Muscle layer of duodenum (tissue), 2 donors: ENCODE results near the gene PTBP1.
A peak's percentile ranks its signal among the peaks of the same experiment; 100 is the strongest.
"Not testable (repeated sequence)": the region's sequence is repeated elsewhere in the genome, so short reads cannot be mapped to it uniquely, and the experiment has no call there.

Experiments used
- H3K27ac ChIP-seq: one replicate; pipeline ENCODE4 v1.7.0; 2013; ENCODE audit warnings: mild to moderate bottlenecking, low read length
- H3K27me3 ChIP-seq: one replicate; pipeline ENCODE4 v1.7.0; 2013; ENCODE audit warnings: low read depth, mild to moderate bottlenecking, control low read depth, low read length
- H3K36me3 ChIP-seq, 2 donors: one replicate each; pipeline ENCODE4 v1.7.0; 2013; ENCODE audit warnings: low read length in 2 of 2, control low read depth in 1 of 2, mild to moderate bottlenecking in 1 of 2; ENCODE audit not compliant: insufficient read depth in 2 of 2, control insufficient read depth in 1 of 2
- H3K4me1 ChIP-seq, 2 donors: one replicate each; pipeline ENCODE4 v1.7.0; 2013; ENCODE audit warnings: low read length in 2 of 2, mild to moderate bottlenecking in 2 of 2, control low read depth in 1 of 2, moderate library complexity in 1 of 2; ENCODE audit not compliant: insufficient read depth in 2 of 2, control insufficient read depth in 1 of 2
- H3K4me3 ChIP-seq, 2 donors: one replicate each; pipeline ENCODE4 v1.7.0; 2013; ENCODE audit warnings: low read length in 2 of 2, low read depth in 1 of 2, mild to moderate bottlenecking in 1 of 2
- H3K9me3 ChIP-seq, 2 donors: one replicate each; pipeline ENCODE4 v1.7.0; 2013; ENCODE audit warnings: low read length in 2 of 2, control low read depth in 1 of 2, mild to moderate bottlenecking in 1 of 2; ENCODE audit not compliant: control insufficient read depth in 1 of 2
- donor health status: healthy.

The PTBP1 gene

DNA sequence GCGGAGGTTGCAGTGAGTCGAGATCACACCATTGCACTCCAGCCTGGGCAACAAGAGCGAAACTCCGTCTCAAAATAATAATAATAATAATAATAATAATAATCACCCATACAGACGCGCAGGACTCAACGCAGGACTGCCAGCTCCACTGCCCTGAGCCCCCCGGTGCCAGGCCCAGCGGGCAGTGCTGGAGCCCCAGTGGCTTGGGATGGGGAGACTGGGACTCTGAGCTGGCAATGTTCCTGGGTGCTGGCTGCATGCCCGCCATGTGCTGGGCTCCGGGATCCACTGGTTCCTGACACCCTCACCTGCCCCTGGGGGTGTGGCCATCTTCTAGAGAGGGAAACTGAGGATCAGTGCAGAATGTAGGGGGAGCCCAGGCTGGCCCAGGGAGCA is 30.1 kb downstream of the PTBP1 start:
- no peaks in the 10 kb centered on the region for H3K36me3 ChIP-seq
- H3K9me3 ChIP-seq: no peaks in the 10 kb centered on the region
- peaks cover 5% of the 10 kb centered on the region for H3K27me3 ChIP-seq
- no peak overlapping the region for H3K27ac ChIP-seq
- H3K4me1 ChIP-seq: peaks cover 0 to 3% of the 10 kb centered on the region in 2 donors
- H3K4me3 ChIP-seq: no peak overlapping the region

DNA sequence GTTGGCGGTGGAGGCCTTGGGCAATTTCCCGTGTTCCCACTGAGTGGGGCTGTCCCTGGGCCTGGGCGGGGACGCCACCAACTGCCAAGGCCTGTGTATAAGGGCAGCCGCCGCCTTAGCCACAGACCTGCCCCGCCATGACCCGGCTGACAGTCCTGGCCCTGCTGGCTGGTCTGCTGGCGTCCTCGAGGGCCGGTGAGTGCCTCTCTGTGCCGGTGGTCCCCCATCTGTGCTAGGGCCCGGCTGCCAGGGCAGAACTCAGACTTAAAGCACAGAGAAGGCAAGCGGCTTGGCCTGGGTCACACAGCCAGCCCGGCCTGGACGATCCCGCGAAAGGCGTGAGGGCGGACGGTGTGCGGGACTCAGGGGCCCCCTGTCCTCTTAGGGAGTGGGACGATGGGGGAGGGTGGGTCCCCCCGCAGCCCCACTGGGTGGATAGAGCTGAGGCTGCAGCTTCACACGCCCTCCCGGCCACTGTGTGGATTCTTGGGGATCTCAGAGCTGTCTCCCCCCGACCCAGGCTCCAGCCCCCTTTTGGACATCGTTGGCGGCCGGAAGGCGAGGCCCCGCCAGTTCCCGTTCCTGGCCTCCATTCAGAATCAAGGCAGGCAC is 30.6 kb downstream of the PTBP1 start, which contains the start of gene AZU1:
TSS of gene AZU1 (plus strand) at position 128 of the 612 bp plus-strand sequence. CDS start at position 138, 10 bp downstream.
- no peaks in the 10 kb centered on the region for H3K9me3 ChIP-seq
- no peak within 1 kb of the TSS for H3K4me3 ChIP-seq
- no peaks in the 10 kb centered on the region for H3K36me3 ChIP-seq
- peaks cover 5% of the 10 kb centered on the region for H3K27me3 ChIP-seq
- no peaks in the 10 kb centered on the region for H3K4me1 ChIP-seq
- H3K27ac ChIP-seq: no peak within 1 kb of the TSS

DNA sequence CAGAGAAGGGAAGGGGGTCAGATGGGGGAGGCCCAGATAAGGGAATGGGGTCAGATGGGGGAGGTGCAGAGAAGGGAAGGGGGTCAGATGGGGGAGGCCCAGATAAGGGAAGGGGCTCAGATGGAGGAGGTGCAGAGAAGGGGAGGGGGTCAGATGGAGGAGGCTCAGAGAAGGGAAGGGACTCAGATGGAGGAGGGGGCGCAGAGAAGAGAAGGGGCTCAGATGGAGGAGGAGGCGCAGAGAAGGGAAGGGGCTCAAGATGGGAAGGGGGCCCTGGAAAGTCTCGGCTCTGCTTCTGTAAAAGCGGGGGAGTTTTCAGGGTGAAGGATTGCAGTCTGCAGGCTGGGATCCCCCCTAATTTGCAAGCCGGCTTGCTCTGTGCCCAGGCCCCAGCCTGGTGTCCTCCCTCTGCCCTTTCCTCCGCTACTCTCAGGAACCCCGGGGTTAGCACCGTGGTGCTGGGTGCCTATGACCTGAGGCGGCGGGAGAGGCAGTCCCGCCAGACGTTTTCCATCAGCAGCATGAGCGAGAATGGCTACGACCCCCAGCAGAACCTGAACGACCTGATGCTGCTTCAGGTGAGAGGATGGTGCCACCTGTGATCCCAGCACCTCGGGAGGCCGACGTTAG is 32.0 kb downstream of the PTBP1 start:
- H3K4me3 ChIP-seq: no peak overlapping the region
- H3K36me3 ChIP-seq: no peaks in the 10 kb centered on the region
- H3K9me3 ChIP-seq: no peaks in the 10 kb centered on the region
- no peaks in the 10 kb centered on the region for H3K27me3 ChIP-seq
- no peaks in the 10 kb centered on the region for H3K4me1 ChIP-seq
- H3K27ac ChIP-seq: no peak overlapping the region

GRCh38 chr19:831407-832369 is 34.4 kb downstream of the PTBP1 start:
- Histone ChIP-seq H3K36me3 (no peaks in the 10 kb centered on the region), H3K9me3 (no peaks in the 10 kb centered on the region), H3K27me3 (peaks cover 7% of the 10 kb centered on the region), H3K4me3 (no peak overlapping the region), H3K27ac (no peak overlapping the region), H3K4me1 (no peaks in the 10 kb centered on the region)

DNA sequence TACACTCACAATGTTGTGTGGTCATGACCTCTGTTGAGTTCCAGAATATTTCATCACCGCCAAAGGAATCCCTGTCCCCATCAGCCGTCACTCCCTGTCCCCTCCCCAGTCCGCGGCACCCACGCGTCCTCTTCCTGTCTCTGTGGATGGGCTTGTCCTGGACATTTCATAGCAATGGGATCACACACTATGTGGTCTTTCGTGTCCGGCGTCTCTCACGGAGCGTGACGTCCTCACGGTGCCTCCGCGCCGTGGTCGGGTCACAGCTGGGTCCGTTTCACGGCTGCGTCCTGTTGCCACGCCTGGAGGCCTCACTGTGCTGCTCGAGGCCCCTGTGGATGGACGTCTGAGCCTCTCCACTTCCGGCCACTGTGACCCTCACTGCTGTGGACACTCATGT is 37.0 kb downstream of the PTBP1 start:
- Histone ChIP-seq H3K27ac (no peak overlapping the region), H3K36me3 (no peaks in the 10 kb centered on the region), H3K4me3 (no peak overlapping the region), H3K27me3 (peaks cover 7% of the 10 kb centered on the region), H3K9me3 (no peaks in the 10 kb centered on the region), H3K4me1 (no peaks in the 10 kb centered on the region)

DNA sequence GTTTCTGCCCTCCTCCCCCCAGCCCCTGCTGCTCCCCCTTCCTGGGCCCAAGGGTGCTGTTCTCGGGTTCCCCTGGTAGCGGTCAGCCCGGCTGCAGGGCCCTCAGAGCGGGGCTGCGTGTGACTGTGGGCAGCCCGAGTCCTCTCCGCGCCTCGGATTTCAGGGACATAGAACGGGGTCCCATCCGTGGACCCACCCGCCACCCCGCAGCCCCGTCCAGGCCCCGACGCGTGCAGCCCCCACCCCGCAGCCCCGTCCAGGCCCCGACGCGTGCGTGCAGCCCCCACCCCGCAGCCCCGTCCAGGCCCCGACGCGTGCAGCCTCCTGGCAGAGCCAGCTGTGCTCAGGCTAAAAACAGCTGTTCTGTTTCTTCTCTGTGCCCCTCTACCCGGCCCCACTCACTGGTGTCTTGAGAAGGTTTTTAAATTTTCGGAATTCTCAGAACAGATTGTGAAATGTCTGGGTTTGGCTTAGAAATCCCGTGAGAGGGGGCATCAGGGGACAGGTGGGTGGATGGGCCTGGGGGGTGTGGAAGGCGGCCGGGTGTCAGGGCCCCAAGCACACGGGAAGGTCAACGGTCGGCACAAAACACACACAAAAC is 38.1 kb downstream of the PTBP1 start:
- no peaks in the 10 kb centered on the region for H3K4me1 ChIP-seq
- no peak overlapping the region for H3K27ac ChIP-seq
- H3K36me3 ChIP-seq: no peaks in the 10 kb centered on the region
- H3K4me3 ChIP-seq: no peak overlapping the region
- H3K27me3 ChIP-seq: peaks cover 7% of the 10 kb centered on the region
- H3K9me3 ChIP-seq: no peaks in the 10 kb centered on the region

GRCh38 chr19:840519-841206 is 43.4 kb downstream of the PTBP1 start, which contains the start of gene PRTN3:
Gene PRTN3, plus strand, starts transcription at chr19:840999. Its CDS starts 10 bp downstream, at chr19:841009.
- Histone ChIP-seq H3K9me3 (no peaks in the 10 kb centered on the region), H3K27me3 (peaks cover 7% of the 10 kb centered on the region)

DNA sequence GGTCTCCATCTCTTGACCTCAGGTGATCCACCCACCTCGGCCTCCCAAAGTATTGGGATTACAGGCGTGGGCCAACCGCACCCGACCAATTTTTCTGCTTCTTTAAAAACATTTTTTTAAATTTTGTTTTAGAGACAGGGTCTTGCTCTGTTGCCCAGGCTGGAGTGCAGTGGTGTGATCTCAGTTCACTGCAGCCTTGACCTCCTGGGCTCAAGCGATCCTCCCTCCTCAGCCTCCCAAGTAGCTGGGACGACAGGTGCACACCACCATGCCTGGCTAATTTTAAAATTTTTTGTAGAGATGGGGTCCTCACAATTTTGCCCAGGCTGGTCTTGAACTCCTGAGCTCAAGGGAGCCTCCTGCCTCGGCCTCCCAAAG is 45.5 kb downstream of the PTBP1 start:
- H3K4me3 ChIP-seq, H3K9me3 ChIP-seq, H3K27ac ChIP-seq, H3K27me3 ChIP-seq, H3K36me3 ChIP-seq: not testable (repeated sequence)
- peaks cover 0 to 11% of the 10 kb centered on the region in 2 donors for H3K4me1 ChIP-seq

More at GRCh38 chr19:840519-841206, 43.4 kb downstream of the PTBP1 start, which contains the start of gene PRTN3:
- H3K4me3 ChIP-seq: no peak within 1 kb of the TSS
- H3K36me3 ChIP-seq: no peaks in the 10 kb centered on the region
- no peak within 1 kb of the TSS for H3K27ac ChIP-seq
- H3K4me1 ChIP-seq: peaks cover 0 to 9% of the 10 kb centered on the region in 2 donors

- Histone ChIP-seq H3K9me3 (no peaks in the 10 kb centered on the region), H3K4me1 (peaks cover 0 to 14% of the 10 kb centered on the region in 2 donors), H3K4me3 (peak overlapping the region in 1 of 2 donors; percentile 30), H3K27me3 (no peaks in the 10 kb centered on the region), H3K27ac (no peak overlapping the region), H3K36me3 (no peaks in the 10 kb centered on the region)
Measured at GRCh38 chr19:843180-843835, 46.1 kb downstream of the PTBP1 start.

GRCh38 chr19:843836-844545 is 46.7 kb downstream of the PTBP1 start:
- H3K27me3 ChIP-seq: no peaks in the 10 kb centered on the region
- peaks cover 0 to 14% of the 10 kb centered on the region in 2 donors for H3K4me1 ChIP-seq
- no peaks in the 10 kb centered on the region for H3K36me3 ChIP-seq
- H3K4me3 ChIP-seq: peak overlapping the region in 1 of 2 donors; percentile 30
- H3K27ac ChIP-seq: no peak overlapping the region
- no peaks in the 10 kb centered on the region for H3K9me3 ChIP-seq
